Measurements from ENCODE around the gene BRICD5.

Gene BRICD5

GRCh38 chr16:2233046-2233775, 22.5 kb upstream of the BRICD5 start:
- no peaks in the 10 kb centered on the region for H3K27me3 ChIP-seq (ENCODE audit: control insufficient read depth, insufficient read depth, low read length)
- no peak overlapping the region for H2AFZ ChIP-seq
- no peak overlapping the region for H3K4me2 ChIP-seq (ENCODE audit: low read length)
- no peak overlapping the region for H3K27ac ChIP-seq
- H3K79me2 ChIP-seq: peaks cover under 1% of the 10 kb centered on the region
- H3K36me3 ChIP-seq (ENCODE audit: control insufficient read depth, insufficient read depth, low read length): no peaks in the 10 kb centered on the region
- no peak overlapping the region for H3K9ac ChIP-seq
- no peaks in the 10 kb centered on the region for H3K9me3 ChIP-seq (ENCODE audit: control insufficient read depth, low read length)
- H3K4me1 ChIP-seq: no peaks in the 10 kb centered on the region
- TF ChIP-seq CTCF (IDR thresholded peaks at IDR 0.05): no peak
- H3K4me3 ChIP-seq (ENCODE audit: low read depth, low read length): no peak overlapping the region

GRCh38 chr16:2232094-2232990, 21.7 kb upstream of the BRICD5 start:
- H3K36me3 ChIP-seq (ENCODE audit: control insufficient read depth, insufficient read depth, low read length): no peaks in the 10 kb centered on the region
- H3K27ac ChIP-seq: no peak overlapping the region
- no peak overlapping the region for H3K9ac ChIP-seq
- no peak overlapping the region for H2AFZ ChIP-seq
- H3K4me2 ChIP-seq (ENCODE audit: low read length): no peak overlapping the region
- peaks cover 4% of the 10 kb centered on the region for H3K79me2 ChIP-seq
- H3K9me3 ChIP-seq (ENCODE audit: control insufficient read depth, low read length): no peaks in the 10 kb centered on the region
- H3K4me1 ChIP-seq: no peaks in the 10 kb centered on the region
- H3K4me3 ChIP-seq (ENCODE audit: low read depth, low read length): no peak overlapping the region
- TF ChIP-seq CTCF (IDR thresholded peaks at IDR 0.05): no peak
- H3K27me3 ChIP-seq (ENCODE audit: control insufficient read depth, insufficient read depth, low read length): no peaks in the 10 kb centered on the region

GRCh38 chr16:2231016-2231931, 20.6 kb upstream of the BRICD5 start:
- H2AFZ ChIP-seq: no peak overlapping the region
- no peaks in the 10 kb centered on the region for H3K9me3 ChIP-seq (ENCODE audit: control insufficient read depth, low read length)
- H3K79me2 ChIP-seq: peaks cover 9% of the 10 kb centered on the region
- no peak overlapping the region for H3K9ac ChIP-seq
- no peaks in the 10 kb centered on the region for H3K36me3 ChIP-seq (ENCODE audit: control insufficient read depth, insufficient read depth, low read length)
- no peaks in the 10 kb centered on the region for H3K4me1 ChIP-seq
- no peak overlapping the region for H3K27ac ChIP-seq
- H3K4me2 ChIP-seq (ENCODE audit: low read length): no peak overlapping the region
- no peak for TF ChIP-seq CTCF (IDR thresholded peaks at IDR 0.05)
- no peaks in the 10 kb centered on the region for H3K27me3 ChIP-seq (ENCODE audit: control insufficient read depth, insufficient read depth, low read length)
- no peak overlapping the region for H3K4me3 ChIP-seq (ENCODE audit: low read depth, low read length)

DNA sequence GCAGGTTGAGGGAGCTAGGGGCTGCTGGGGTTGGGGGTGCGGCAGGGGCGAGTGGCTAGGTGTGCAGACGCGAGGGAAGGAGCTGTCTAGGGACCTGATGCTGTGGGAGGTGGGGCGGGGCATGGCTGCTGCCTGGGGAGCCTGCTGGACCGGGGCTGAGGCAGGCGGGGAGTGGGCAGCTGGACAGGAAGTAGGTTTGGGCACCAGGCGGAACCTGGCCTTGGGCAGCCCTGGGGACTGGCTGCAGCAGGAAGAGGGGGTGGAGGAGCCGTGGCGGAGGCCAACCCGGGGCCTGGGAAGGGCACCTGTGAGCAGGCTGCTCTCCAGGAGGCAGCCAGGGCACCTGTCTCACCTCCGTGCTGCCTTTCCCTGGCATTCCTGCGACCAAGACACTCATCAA, 19.7 kb upstream of the BRICD5 start:
- H3K9ac ChIP-seq: no peak overlapping the region
- no peaks in the 10 kb centered on the region for H3K9me3 ChIP-seq (ENCODE audit: control insufficient read depth, low read length)
- H3K36me3 ChIP-seq (ENCODE audit: control insufficient read depth, insufficient read depth, low read length): no peaks in the 10 kb centered on the region
- peaks cover 14% of the 10 kb centered on the region for H3K79me2 ChIP-seq
- H3K4me2 ChIP-seq (ENCODE audit: low read length): no peak overlapping the region
- H2AFZ ChIP-seq: no peak overlapping the region
- no peaks in the 10 kb centered on the region for H3K4me1 ChIP-seq
- TF ChIP-seq CTCF (IDR thresholded peaks at IDR 0.05): no peak
- H3K27me3 ChIP-seq (ENCODE audit: control insufficient read depth, insufficient read depth, low read length): no peaks in the 10 kb centered on the region
- no peak overlapping the region for H3K4me3 ChIP-seq (ENCODE audit: low read depth, low read length)
- no peak overlapping the region for H3K27ac ChIP-seq
